ENCODE data around the gene MAN1C1. TPM values are rescaled to one million over a fixed set of nuclear protein-coding genes. Genes with fewer than 3 reads are reported as not detected.

MAN1C1 gene
- total and polyA plus RNA-seq, 10 of the 15 experiments (the other 5 are each of a cell fraction or from before 2014, with no cell fraction given): 0.12 to 0.56 (median 0.22) TPM; not detected in 3

DNA sequence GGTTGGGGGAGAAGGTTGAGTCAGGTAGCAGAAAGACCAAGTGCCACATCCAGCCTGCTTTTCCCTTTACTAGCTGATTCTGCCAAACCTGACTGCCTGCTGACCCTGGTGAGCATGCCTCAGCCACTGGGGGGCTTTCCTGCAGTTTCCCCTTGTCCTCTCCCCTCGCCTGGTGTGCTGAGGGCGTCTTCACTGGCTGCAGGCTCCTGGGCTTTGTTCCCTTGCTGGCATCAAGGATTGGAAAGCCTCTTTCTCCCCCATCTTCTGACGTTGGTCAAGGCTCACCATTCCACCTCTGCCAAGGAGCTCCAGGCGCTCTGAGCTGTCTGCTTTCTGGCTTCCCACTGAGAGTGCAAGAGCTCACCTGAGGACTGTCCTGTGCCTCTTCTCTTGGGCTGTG lies 28.4 kb downstream of the MAN1C1 start:
- CTCF ChIA-PET: interaction anchor here (0.6 kb wide), 1 partner anchor 15 kb away, joined by 3 read pairs; no protein-coding TSS in a partner anchor
- no peaks in the 10 kb centered on the region for H3K36me3 ChIP-seq (ENCODE audit: control insufficient read depth in 2 of 2, insufficient read depth in 2 of 2, low read length in 1 of 2)
- in situ Hi-C loops (cut with MboI): no loop called here
- TF ChIP-seq EP300 (IDR thresholded peaks at IDR 0.05; ENCODE audit: borderline replicate concordance in 1 of 2, control insufficient read depth in 1 of 2, low read depth in 2 of 2, low read length in 2 of 2) (no peak), RELA (IDR thresholded peaks at IDR 0.05; ENCODE audit: borderline replicate concordance, partially characterized antibody) (no peak), STAT1 (conservative IDR thresholded peaks at IDR 0.05) (no peak), ZNF207 (IDR thresholded peaks at IDR 0.05; ENCODE audit: borderline replicate concordance) (no peak), HDAC2 (IDR thresholded peaks at IDR 0.05) (no peak), FOXK2 (IDR thresholded peaks at IDR 0.05) (no peak), NR2C2 (IDR thresholded peaks at IDR 0.05; ENCODE audit: borderline replicate concordance, control insufficient read depth, insufficient read length, low read depth) (no peak), SREBF2 (IDR thresholded peaks at IDR 0.05; ENCODE audit: low read length) (no peak), BHLHE40 (IDR thresholded peaks at IDR 0.05; ENCODE audit: borderline replicate concordance in 1 of 2, low read depth in 2 of 2, low read length in 1 of 2) (no peak), MYC (IDR thresholded peaks at IDR 0.05; ENCODE audit: insufficient read depth, insufficient read length, insufficient replicate concordance, low read length, severe bottlenecking) (no peak), CHD4 (IDR thresholded peaks at IDR 0.05) (no peak)
- TF ChIP-seq, protein P1, sequence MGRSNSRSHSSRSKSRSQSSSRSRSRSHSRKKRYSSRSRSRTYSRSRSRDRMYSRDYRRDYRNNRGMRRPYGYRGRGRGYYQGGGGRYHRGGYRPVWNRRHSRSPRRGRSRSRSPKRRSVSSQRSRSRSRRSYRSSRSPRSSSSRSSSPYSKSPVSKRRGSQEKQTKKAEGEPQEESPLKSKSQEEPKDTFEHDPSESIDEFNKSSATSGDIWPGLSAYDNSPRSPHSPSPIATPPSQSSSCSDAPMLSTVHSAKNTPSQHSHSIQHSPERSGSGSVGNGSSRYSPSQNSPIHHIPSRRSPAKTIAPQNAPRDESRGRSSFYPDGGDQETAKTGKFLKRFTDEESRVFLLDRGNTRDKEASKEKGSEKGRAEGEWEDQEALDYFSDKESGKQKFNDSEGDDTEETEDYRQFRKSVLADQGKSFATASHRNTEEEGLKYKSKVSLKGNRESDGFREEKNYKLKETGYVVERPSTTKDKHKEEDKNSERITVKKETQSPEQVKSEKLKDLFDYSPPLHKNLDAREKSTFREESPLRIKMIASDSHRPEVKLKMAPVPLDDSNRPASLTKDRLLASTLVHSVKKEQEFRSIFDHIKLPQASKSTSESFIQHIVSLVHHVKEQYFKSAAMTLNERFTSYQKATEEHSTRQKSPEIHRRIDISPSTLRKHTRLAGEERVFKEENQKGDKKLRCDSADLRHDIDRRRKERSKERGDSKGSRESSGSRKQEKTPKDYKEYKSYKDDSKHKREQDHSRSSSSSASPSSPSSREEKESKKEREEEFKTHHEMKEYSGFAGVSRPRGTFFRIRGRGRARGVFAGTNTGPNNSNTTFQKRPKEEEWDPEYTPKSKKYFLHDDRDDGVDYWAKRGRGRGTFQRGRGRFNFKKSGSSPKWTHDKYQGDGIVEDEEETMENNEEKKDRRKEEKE (IDR thresholded peaks at IDR 0.05): no peak
- TF ChIP-seq, protein P2, sequence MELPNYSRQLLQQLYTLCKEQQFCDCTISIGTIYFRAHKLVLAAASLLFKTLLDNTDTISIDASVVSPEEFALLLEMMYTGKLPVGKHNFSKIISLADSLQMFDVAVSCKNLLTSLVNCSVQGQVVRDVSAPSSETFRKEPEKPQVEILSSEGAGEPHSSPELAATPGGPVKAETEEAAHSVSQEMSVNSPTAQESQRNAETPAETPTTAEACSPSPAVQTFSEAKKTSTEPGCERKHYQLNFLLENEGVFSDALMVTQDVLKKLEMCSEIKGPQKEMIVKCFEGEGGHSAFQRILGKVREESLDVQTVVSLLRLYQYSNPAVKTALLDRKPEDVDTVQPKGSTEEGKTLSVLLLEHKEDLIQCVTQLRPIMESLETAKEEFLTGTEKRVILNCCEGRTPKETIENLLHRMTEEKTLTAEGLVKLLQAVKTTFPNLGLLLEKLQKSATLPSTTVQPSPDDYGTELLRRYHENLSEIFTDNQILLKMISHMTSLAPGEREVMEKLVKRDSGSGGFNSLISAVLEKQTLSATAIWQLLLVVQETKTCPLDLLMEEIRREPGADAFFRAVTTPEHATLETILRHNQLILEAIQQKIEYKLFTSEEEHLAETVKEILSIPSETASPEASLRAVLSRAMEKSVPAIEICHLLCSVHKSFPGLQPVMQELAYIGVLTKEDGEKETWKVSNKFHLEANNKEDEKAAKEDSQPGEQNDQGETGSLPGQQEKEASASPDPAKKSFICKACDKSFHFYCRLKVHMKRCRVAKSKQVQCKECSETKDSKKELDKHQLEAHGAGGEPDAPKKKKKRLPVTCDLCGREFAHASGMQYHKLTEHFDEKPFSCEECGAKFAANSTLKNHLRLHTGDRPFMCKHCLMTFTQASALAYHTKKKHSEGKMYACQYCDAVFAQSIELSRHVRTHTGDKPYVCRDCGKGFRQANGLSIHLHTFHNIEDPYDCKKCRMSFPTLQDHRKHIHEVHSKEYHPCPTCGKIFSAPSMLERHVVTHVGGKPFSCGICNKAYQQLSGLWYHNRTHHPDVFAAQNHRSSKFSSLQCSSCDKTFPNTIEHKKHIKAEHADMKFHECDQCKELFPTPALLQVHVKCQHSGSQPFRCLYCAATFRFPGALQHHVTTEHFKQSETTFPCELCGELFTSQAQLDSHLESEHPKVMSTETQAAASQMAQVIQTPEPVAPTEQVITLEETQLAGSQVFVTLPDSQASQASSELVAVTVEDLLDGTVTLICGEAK (IDR thresholded peaks at IDR 0.05; ENCODE audit: borderline replicate concordance): no peak
- TF ChIP-seq, protein P3, sequence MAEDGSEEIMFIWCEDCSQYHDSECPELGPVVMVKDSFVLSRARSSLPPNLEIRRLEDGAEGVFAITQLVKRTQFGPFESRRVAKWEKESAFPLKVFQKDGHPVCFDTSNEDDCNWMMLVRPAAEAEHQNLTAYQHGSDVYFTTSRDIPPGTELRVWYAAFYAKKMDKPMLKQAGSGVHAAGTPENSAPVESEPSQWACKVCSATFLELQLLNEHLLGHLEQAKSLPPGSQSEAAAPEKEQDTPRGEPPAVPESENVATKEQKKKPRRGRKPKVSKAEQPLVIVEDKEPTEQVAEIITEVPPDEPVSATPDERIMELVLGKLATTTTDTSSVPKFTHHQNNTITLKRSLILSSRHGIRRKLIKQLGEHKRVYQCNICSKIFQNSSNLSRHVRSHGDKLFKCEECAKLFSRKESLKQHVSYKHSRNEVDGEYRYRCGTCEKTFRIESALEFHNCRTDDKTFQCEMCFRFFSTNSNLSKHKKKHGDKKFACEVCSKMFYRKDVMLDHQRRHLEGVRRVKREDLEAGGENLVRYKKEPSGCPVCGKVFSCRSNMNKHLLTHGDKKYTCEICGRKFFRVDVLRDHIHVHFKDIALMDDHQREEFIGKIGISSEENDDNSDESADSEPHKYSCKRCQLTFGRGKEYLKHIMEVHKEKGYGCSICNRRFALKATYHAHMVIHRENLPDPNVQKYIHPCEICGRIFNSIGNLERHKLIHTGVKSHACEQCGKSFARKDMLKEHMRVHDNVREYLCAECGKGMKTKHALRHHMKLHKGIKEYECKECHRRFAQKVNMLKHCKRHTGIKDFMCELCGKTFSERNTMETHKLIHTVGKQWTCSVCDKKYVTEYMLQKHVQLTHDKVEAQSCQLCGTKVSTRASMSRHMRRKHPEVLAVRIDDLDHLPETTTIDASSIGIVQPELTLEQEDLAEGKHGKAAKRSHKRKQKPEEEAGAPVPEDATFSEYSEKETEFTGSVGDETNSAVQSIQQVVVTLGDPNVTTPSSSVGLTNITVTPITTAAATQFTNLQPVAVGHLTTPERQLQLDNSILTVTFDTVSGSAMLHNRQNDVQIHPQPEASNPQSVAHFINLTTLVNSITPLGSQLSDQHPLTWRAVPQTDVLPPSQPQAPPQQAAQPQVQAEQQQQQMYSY (CRISPR knock-in tag; IDR thresholded peaks at IDR 0.05): no peak

More for the DNA sequence above, 28.4 kb downstream of the MAN1C1 start:
- Histone ChIP-seq H3K9me3 (replicated peaks; ENCODE audit: control insufficient read depth, insufficient read depth, low read length) (no peaks in the 10 kb centered on the region; the same call in 2 of the 3 replicates), H3K4me3 (no peak overlapping the region), H3K9ac (ENCODE audit: control insufficient read depth, insufficient read depth, low read length) (no peak overlapping the region), H3K27me3 (replicated peaks in 1 of 2; ENCODE audit: control insufficient read depth in 2 of 2, insufficient read depth in 2 of 2, low read length in 1 of 2) (peaks cover 2 to 7% of the 10 kb centered on the region in 2 experiments; a peak in 2 of 4 replicates), H2AFZ (ENCODE audit: control insufficient read depth, low read depth, low read length) (no peak overlapping the region), H3K4me1 (ENCODE audit: control insufficient read depth, insufficient read depth, low read length) (no peaks in the 10 kb centered on the region; the same call in 1 of the 2 replicates), H3K27ac (ENCODE audit: control insufficient read depth, insufficient read depth) (no peak overlapping the region), H3K4me2 (ENCODE audit: control insufficient read depth, insufficient read depth) (no peak overlapping the region), H4K20me1 (ENCODE audit: control insufficient read depth, insufficient read depth) (no peaks in the 10 kb centered on the region), H3K79me2 (ENCODE audit: control insufficient read depth, insufficient read depth, low read length) (no peaks in the 10 kb centered on the region)
- RAD21 ChIA-PET (ENCODE audit: unreplicated experiment): no interaction called here
- BruUV-seq (replicated peaks): no TSS peak
- intact Hi-C loops (cut with micrococcal nuclease; ENCODE audit: unreplicated experiment): no loop called here
- SMC1A ChIA-PET (ENCODE audit: uncharacterized antibody, unreplicated experiment): no interaction called here
- DNase-seq (ENCODE audit: low read depth, low spot score): no peak
- POLR2A ChIA-PET: no interaction called here
- FAIRE-seq: no peak
- ATAC-seq: no peak
- 44% methylated on average over 4 of the region's 4 CpGs for WGBS (ENCODE audit: insufficient coverage, insufficient replicate concordance, low lambda C conversion rate, missing lambda C conversion rate)

Data from GM12878 (cell line).